H9 (cell line): Measurements from ENCODE around the gene AEN. TPM values are rescaled to one million over a fixed set of nuclear protein-coding genes. Genes with fewer than 3 reads are reported as not detected.

ENCODE experiments used
- DNase-seq: peaks from one replicate; pipeline ENCODE4 v3.0.0-alpha.2; 2017
- H2AFZ ChIP-seq: one replicate; pipeline ENCODE4 v1.6.1; 2013; ENCODE audit warnings: mild to moderate bottlenecking, low read length, control low read depth, moderate library complexity
- H2AK5ac ChIP-seq: 2 replicates; pipeline ENCODE4 v1.6.1; 2013; ENCODE audit warnings: low read length, control low read depth, mixed read lengths; ENCODE audit not compliant: insufficient read length
- H2BK120ac ChIP-seq: one replicate; pipeline ENCODE4 v1.6.1; 2013; ENCODE audit warnings: low read depth, mild to moderate bottlenecking, low read length, control low read depth, inconsistent platforms; ENCODE audit not compliant: poor library complexity, severe bottlenecking
- H2BK12ac ChIP-seq: 2 replicates; pipeline ENCODE4 v1.6.1; 2013; ENCODE audit warnings: low read length, control low read depth, mixed read lengths, low read depth; ENCODE audit not compliant: insufficient read length
- H2BK15ac ChIP-seq: 2 replicates; pipeline ENCODE4 v1.6.1; 2013; ENCODE audit warnings: low read depth, low read length, control low read depth
- H2BK20ac ChIP-seq: one replicate; pipeline ENCODE4 v1.6.1; 2013; ENCODE audit warnings: low read depth, mild to moderate bottlenecking, low read length, control low read depth, inconsistent platforms; ENCODE audit not compliant: poor library complexity, severe bottlenecking
- H2BK5ac ChIP-seq: 2 replicates; pipeline ENCODE4 v1.6.1; 2013; ENCODE audit warnings: low read length, control low read depth, mixed read lengths; ENCODE audit not compliant: insufficient read length
- H3K14ac ChIP-seq: 2 replicates; pipeline ENCODE4 v1.6.1; 2013; ENCODE audit warnings: low read length, control low read depth; ENCODE audit not compliant: insufficient read depth
- H3K18ac ChIP-seq: 2 replicates; pipeline ENCODE4 v1.6.1; 2013; ENCODE audit warnings: low read depth, mild to moderate bottlenecking, mixed read lengths, low read length, control low read depth; ENCODE audit not compliant: insufficient read length
- H3K23ac ChIP-seq: 2 replicates; pipeline ENCODE4 v1.6.1; 2013; ENCODE audit warnings: low read length, control low read depth, mixed read lengths, low read depth; ENCODE audit not compliant: insufficient read length
- H3K23me2 ChIP-seq: 2 replicates; pipeline ENCODE4 v1.6.1; 2013; ENCODE audit warnings: low read depth, mild to moderate bottlenecking, mixed read lengths, low read length, control low read depth; ENCODE audit not compliant: insufficient read length, poor library complexity, severe bottlenecking
- H3K27ac ChIP-seq: 2 replicates; pipeline ENCODE4 v1.5.1; 2013; ENCODE audit warnings: low read length, control low read depth, mixed read lengths, low read depth; ENCODE audit not compliant: insufficient read length
- H3K27me3 ChIP-seq: 2 replicates; pipeline ENCODE4 v1.6.1; 2013; ENCODE audit warnings: low read length, control low read depth, inconsistent platforms; ENCODE audit not compliant: insufficient read depth
- H3K4ac ChIP-seq: 2 replicates; pipeline ENCODE4 v1.6.1; 2013; ENCODE audit warnings: low read depth, mild to moderate bottlenecking, control low read depth, inconsistent platforms, low read length, moderate library complexity
- H3K4me1 ChIP-seq: 2 replicates; pipeline ENCODE4 v1.6.1; 2013; ENCODE audit warnings: low read length, control low read depth, inconsistent platforms; ENCODE audit not compliant: insufficient read depth
- H3K4me2 ChIP-seq: 2 replicates; pipeline ENCODE4 v1.6.1; 2013; ENCODE audit warnings: low read length, control low read depth, mixed read lengths; ENCODE audit not compliant: insufficient read length, insufficient read depth
- H3K56ac ChIP-seq: 2 replicates; pipeline ENCODE4 v1.6.1; 2013; ENCODE audit warnings: low read depth, mild to moderate bottlenecking, mixed read lengths, low read length, control low read depth; ENCODE audit not compliant: insufficient read length
- H3K79me1 ChIP-seq: 2 replicates; pipeline ENCODE4 v1.6.1; 2013; ENCODE audit warnings: low read depth, mild to moderate bottlenecking, moderate library complexity, low read length, control low read depth, inconsistent platforms; ENCODE audit not compliant: insufficient read depth, poor library complexity, severe bottlenecking
- H3K79me2 ChIP-seq: 2 replicates; pipeline ENCODE4 v1.6.1; 2013; ENCODE audit warnings: low read length, control low read depth, inconsistent platforms; ENCODE audit not compliant: insufficient read depth
- H3K9ac ChIP-seq: 2 replicates; pipeline ENCODE4 v1.6.1; 2013; ENCODE audit warnings: low read length, control low read depth, mixed read lengths; ENCODE audit not compliant: insufficient read length; ENCODE audit errors: extremely low read depth
- H3K9me3 ChIP-seq: one replicate; pipeline ENCODE4 v1.6.1; 2013; ENCODE audit warnings: low read depth, low read length, inconsistent platforms; ENCODE audit not compliant: control insufficient read depth
- H3T11ph ChIP-seq: one replicate; pipeline ENCODE4 v1.6.1; 2013; ENCODE audit warnings: mild to moderate bottlenecking, low read length, control low read depth, inconsistent platforms
- H4K20me1 ChIP-seq: one replicate; pipeline ENCODE4 v1.6.1; 2013; ENCODE audit not compliant: control insufficient read depth, insufficient read length, insufficient read depth
- H4K5ac ChIP-seq: 2 replicates; pipeline ENCODE4 v1.6.1; 2013; ENCODE audit warnings: low read depth, mild to moderate bottlenecking, mixed read lengths, low read length, control low read depth; ENCODE audit not compliant: insufficient read length
- H4K8ac ChIP-seq: replicated peaks from 2 replicates; pipeline ENCODE4 v1.6.1; 2013; ENCODE audit warnings: low read length, control low read depth, mixed read lengths, low read depth; ENCODE audit not compliant: insufficient read length
- H4K91ac ChIP-seq: 2 replicates; pipeline ENCODE4 v1.6.1; 2013; ENCODE audit warnings: low read depth, mild to moderate bottlenecking, moderate library complexity, mixed read lengths, low read length, control low read depth; ENCODE audit not compliant: insufficient read length
- H3K27ac Mint-ChIP-seq, 3 experiments: 2 replicates in 2 of 3; 3 replicates in 1 of 3; pipeline ENCODE4 v1.8.0; 2020 to 2021; ENCODE audit warnings: mixed read lengths in 3 of 3, mild to moderate bottlenecking in 1 of 3, moderate library complexity in 1 of 3
- H3K27me3 Mint-ChIP-seq: 2 replicates; pipeline ENCODE4 v1.8.0; 2021; ENCODE audit warnings: low read depth, mild to moderate bottlenecking, moderate library complexity, mixed read lengths
- H3K36me3 Mint-ChIP-seq, 3 experiments: 2 replicates in 2 of 3; 3 replicates in 1 of 3; pipeline ENCODE4 v1.8.0; 2020 to 2021; ENCODE audit warnings: low read depth in 3 of 3, mixed read lengths in 3 of 3; ENCODE audit not compliant: insufficient read depth in 1 of 3
- H3K4me1 Mint-ChIP-seq, 2 experiments: 2 replicates each; pipeline ENCODE4 v1.8.0; 2020; ENCODE audit warnings: mixed read lengths in 2 of 2
- H3K4me3 Mint-ChIP-seq, 2 experiments: 2 replicates in 1 of 2; 3 replicates in 1 of 2; pipeline ENCODE4 v1.8.0; 2020 to 2021; ENCODE audit warnings: mild to moderate bottlenecking in 2 of 2, mixed read lengths in 2 of 2, moderate library complexity in 1 of 2
- H3K9me3 Mint-ChIP-seq, 2 experiments: 2 replicates in 1 of 2; 3 replicates in 1 of 2; pipeline ENCODE4 v1.8.0; 2020; ENCODE audit warnings: mild to moderate bottlenecking in 2 of 2, mixed read lengths in 2 of 2, moderate library complexity in 1 of 2
- WGBS: extraction: QIAGEN DNeasy Blood & Tissue Kit; methylation state at CpG from one replicate; pipeline ENCODE4 v1.1.7; 2013; ENCODE audit warnings: missing lambda C conversion rate, low lambda C conversion rate, mixed read lengths; ENCODE audit not compliant: insufficient read length; ENCODE audit errors: extremely low coverage; 5-methylcytosine and 5-hydroxymethylcytosine counted together
- total RNA-seq: library from RNA; stranded (reverse); gene quantifications from 2 replicates; pipeline ENCODE4 v1.2.1, GENCODE V29; 2021
- TF ChIP-seq, protein P1 (sequence below): fragments of 200-600 bp; sonication (generic); conservative IDR thresholded peaks from 3 replicates; pipeline ENCODE4 v1.8.0; 2021; ENCODE audit warnings: antibody characterized with exemption, mild to moderate bottlenecking

AEN gene
- total RNA-seq, 1 experiment from 2014 or later, result 132 TPM

DNA sequence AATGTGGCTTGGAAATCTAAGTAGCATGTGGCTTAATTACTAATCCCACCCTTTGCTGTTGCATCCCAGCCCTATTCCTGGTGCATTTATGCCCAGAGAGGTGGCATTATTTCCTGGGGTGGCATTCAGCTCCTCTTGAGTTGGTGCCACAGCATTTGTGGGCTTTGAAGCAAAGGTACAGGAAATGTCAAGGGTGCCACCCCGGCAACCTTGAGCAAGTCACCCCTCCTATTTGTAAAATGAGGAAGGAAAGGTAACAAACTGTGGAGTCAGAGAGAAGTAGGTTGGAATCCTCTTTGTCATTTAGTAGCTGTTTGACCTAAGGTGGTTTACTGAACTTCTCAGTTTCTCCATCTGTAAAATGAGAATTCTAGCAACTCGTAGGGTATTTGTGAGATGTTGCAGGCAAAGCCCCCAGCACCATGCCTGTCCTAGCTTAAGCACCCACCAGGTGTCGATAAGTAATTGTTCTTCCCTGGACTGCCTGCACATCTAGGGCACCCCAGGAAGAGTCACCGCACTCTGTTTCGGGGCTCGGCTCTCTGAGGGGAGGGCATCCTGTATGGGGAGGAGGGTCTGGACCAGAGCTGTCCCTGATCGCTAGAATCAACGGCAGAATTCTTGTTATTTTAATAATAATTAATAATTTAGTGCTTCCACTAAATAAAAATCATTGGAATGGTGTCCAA, 34.8 kb downstream of the AEN start:
- no peak overlapping the region for H2BK20ac ChIP-seq
- no peak overlapping the region for H3K4ac ChIP-seq
- no peak overlapping the region for H2BK15ac ChIP-seq
- DNase-seq, result no peak
- H4K20me1 ChIP-seq, result peaks cover 2% of the 10 kb centered on the region
- no peak overlapping the region for H3K14ac ChIP-seq
- no peak overlapping the region for H3K4me3 Mint-ChIP-seq
- no peak overlapping the region for H3K56ac ChIP-seq
- H3T11ph ChIP-seq, result no peak overlapping the region
- no peak overlapping the region for H2BK5ac ChIP-seq
- H4K8ac ChIP-seq, result no peak overlapping the region
- H3K36me3 Mint-ChIP-seq, result no peaks in the 10 kb centered on the region
- H3K4me1 ChIP-seq, result no peaks in the 10 kb centered on the region; the same call in 1 of the 2 replicates
- no peaks in the 10 kb centered on the region for H3K79me1 ChIP-seq
- no peaks in the 10 kb centered on the region for H3K23me2 ChIP-seq
- no peaks in the 10 kb centered on the region for H3K9me3 Mint-ChIP-seq
- H4K91ac ChIP-seq, result no peak overlapping the region
- no CpG with 5 or more reads among the region's 8 CpGs for WGBS
- H3K79me2 ChIP-seq, result no peaks in the 10 kb centered on the region
- no peak overlapping the region for H3K9ac ChIP-seq
- no peak overlapping the region for H2BK12ac ChIP-seq
- no peak overlapping the region for H4K5ac ChIP-seq
- H3K27ac ChIP-seq, result no peak overlapping the region
- H3K27me3 Mint-ChIP-seq, result peaks cover 4% of the 10 kb centered on the region
- TF ChIP-seq, protein P1, sequence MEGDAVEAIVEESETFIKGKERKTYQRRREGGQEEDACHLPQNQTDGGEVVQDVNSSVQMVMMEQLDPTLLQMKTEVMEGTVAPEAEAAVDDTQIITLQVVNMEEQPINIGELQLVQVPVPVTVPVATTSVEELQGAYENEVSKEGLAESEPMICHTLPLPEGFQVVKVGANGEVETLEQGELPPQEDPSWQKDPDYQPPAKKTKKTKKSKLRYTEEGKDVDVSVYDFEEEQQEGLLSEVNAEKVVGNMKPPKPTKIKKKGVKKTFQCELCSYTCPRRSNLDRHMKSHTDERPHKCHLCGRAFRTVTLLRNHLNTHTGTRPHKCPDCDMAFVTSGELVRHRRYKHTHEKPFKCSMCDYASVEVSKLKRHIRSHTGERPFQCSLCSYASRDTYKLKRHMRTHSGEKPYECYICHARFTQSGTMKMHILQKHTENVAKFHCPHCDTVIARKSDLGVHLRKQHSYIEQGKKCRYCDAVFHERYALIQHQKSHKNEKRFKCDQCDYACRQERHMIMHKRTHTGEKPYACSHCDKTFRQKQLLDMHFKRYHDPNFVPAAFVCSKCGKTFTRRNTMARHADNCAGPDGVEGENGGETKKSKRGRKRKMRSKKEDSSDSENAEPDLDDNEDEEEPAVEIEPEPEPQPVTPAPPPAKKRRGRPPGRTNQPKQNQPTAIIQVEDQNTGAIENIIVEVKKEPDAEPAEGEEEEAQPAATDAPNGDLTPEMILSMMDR, result no peak
- no peak overlapping the region for H3K18ac ChIP-seq
- H3K23ac ChIP-seq, result no peak overlapping the region
- H2BK120ac ChIP-seq, result no peak overlapping the region
- H3K4me1 Mint-ChIP-seq, result peaks cover 24 to 28% of the 10 kb centered on the region in 2 experiments
- no peaks in the 10 kb centered on the region for H3K27me3 ChIP-seq
- no peaks in the 10 kb centered on the region for H3K9me3 ChIP-seq
- H3K4me2 ChIP-seq, result no peak overlapping the region
- H2AFZ ChIP-seq, result no peak overlapping the region
- H3K27ac Mint-ChIP-seq, result no peak overlapping the region; a peak in 1 of 7 replicates
- no peak overlapping the region for H2AK5ac ChIP-seq
